ENCODE results near the gene CRB1. TPM values are rescaled to one million over a fixed set of nuclear protein-coding genes. Genes with fewer than 3 reads are reported as not detected.

CRB1 gene
- total RNA-seq, 1 donor from 2014 or later: 0.16 TPM

DNA sequence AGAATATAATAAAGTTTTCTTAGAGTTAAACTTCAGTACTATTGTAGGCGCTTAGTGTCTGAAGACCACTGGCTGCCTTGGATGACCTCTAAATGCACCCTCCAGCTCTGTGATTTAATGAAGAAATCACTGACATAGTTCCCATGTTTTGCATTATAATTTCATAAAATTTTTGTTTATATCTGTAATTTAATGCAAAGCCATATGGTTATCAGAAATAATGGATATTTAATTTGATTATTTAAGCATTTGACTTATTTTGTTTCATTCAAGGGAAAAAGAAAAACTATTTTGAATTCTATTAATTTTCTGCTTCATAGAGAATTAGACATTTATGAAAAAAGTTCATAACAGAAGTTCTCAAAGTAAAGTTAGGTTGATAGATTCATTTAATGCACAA is 18.6 kb downstream of the CRB1 start:
- DNase-seq (ENCODE audit: missing footprints): no peak
- intact Hi-C loops (cut with DNase I): no loop called here
- ATAC-seq: no peak

GRCh38 chr1:197287863-197288262 is 19.8 kb downstream of the CRB1 start:
- DNase-seq (ENCODE audit: missing footprints) (no peak), ATAC-seq (no peak)
- intact Hi-C loops (cut with DNase I): no loop called here

- DNase-seq (ENCODE audit: missing footprints) (no peak), ATAC-seq (no peak)
- intact Hi-C loops (cut with DNase I): no loop called here
Observed at GRCh38 chr1:197302775-197303174, 34.7 kb downstream of the CRB1 start.

DNA sequence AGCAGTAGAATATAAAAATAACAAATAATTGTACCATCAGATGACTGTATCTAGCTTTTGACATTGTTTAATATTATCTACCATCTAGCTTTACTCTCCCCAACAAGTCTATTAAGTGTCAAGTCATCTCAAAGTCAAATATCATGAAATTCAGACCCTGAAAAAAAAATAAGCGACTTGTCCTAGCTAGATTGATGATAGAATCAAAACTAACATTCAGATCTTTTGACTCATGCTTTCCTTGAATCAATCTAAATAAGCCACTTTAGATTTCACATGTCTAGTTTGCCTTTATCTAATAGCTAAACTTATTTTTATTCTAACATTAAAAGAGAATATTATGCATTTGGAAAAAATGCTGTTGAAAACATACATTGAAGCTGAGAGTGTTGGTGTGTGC is 35.4 kb downstream of the CRB1 start:
- ATAC-seq: no peak
- DNase-seq (ENCODE audit: missing footprints): no peak
- intact Hi-C loops (cut with DNase I): no loop called here

GRCh38 chr1:197304638-197305200 is 36.7 kb downstream of the CRB1 start:
- DNase-seq (ENCODE audit: missing footprints) (no peak), ATAC-seq (peak; percentile 20)
- intact Hi-C loops (cut with DNase I): no loop called here

DNA sequence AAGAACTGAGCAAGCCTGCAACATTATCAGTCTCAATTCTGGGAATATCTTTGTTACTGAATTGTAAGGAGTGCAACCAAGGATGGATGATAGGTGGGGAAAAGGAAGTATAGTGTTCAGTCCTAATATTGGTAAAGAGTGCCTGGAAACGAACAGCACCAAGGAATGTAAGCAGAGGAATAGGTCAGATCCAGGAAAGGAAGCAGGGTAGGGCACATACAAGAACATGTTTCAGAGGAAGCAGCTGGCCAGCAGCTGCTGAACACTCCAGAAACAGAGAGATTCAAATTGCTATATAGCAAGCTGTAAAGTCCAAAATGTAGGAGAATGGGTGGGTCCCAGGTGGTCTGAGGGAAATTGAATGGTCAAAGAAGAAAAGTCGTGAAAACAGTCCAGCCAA is 37.9 kb downstream of the CRB1 start:
- intact Hi-C loops (cut with DNase I): no loop called here
- no peak for ATAC-seq
- DNase-seq (ENCODE audit: missing footprints): no peak

DNA sequence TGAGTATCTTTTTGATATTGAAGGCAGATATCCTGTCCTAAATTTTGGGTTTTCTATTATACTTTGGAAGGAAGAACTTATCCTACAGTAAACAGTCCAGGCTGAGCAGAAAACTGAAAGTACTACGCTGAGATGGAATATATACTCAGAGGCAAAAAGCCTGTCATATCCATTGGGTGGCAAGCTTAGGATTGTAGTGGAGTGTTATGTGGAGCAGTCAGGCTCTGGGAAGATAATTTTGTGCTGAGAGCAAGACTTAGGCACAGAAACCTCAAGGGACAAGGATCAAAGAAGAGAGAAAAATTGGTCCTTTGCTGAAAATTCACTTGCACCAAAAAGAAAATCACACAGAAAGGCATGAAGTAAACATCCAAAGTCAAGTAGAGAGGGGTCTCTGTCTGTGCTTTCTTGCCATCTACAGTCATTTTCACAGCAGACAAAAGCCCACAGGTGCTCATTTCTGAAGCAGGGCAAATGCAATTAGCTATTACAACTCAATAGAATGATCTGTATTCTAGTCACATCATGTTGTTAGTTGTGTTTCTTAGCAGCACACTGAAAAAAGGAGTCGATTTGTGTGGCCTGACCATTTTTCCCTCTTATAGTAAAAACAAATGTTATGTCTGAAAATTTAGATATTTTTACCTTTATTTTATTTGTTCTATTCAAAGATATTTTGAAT is 38.5 kb downstream of the CRB1 start:
- intact Hi-C loops (cut with DNase I): no loop called here
- ATAC-seq (no peak), DNase-seq (ENCODE audit: missing footprints) (no peak)

DNA sequence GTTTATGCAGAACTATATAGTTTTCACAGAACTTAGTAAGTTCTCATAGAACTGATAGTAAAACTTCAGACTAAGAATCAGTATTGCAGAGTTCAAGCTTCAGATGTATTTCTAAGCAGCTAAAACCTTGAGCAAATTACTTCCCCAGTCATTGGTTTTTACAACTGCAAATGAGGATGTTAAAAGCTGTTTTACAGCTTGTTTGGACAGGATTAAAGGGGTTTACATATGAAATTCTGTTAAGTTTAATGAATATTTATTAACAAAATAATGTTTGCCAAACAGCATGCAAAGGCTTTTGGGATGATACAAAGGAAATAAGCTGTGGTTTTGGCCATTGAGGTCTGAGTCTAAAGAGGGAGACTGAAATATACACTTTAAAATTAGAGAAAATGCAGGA is 39.1 kb downstream of the CRB1 start:
- no peak for DNase-seq (ENCODE audit: missing footprints)
- ATAC-seq: no peak
- intact Hi-C loops (cut with DNase I): no loop called here

DNA sequence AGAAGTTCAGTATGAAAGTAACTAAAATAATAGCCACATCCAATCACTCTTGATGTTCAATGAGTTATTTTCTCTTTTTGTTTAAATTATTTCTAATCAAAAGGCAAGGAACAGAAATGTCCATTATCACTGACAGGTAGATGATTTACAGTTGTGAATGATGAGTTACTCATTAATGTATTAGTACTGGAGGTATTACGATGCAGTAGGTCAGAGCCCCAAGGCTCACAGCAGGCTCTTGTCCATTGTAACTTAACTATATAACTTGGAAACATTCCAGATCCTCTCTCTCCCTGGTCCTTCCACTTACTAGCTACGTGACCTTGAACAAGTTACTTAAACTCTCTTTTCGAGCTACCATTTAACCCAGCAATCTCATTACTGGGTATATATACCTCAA is 39.5 kb downstream of the CRB1 start:
- no peak for DNase-seq (ENCODE audit: missing footprints)
- no peak for ATAC-seq
- intact Hi-C loops (cut with DNase I): no loop called here

GRCh38 chr1:197311081-197311480 is 43.0 kb downstream of the CRB1 start:
- ATAC-seq (no peak), DNase-seq (ENCODE audit: missing footprints) (no peak)
- intact Hi-C loops (cut with DNase I): no loop called here

DNA sequence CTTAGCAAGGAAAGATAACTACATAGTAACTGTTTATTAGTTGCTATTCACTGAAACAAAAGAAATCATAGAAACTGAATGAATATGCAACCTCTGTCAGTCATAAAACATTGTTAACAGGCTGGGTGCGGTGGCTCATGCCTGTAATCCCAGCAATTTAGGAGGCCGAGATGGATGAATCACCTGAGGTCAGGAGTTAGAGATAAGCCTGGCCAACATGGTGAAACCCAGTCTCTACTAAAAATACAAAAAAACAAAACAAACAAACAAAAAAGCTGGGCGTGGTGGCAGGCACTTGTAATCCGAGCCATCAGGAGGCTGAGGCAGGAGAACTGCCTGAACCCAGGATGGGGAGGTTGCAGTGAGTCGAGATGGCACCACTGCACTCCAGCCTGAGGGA is 44.1 kb downstream of the CRB1 start:
- ATAC-seq (no peak), DNase-seq (ENCODE audit: missing footprints) (no peak)
- intact Hi-C loops (cut with DNase I): no loop called here

GRCh38 chr1:197313713-197314112 is 45.7 kb downstream of the CRB1 start:
- intact Hi-C loops (cut with DNase I): no loop called here
- DNase-seq (ENCODE audit: missing footprints) (no peak), ATAC-seq (no peak)

- DNase-seq (ENCODE audit: missing footprints): no peak
- ATAC-seq: no peak
- intact Hi-C loops (cut with DNase I): no loop called here
Observed at GRCh38 chr1:197314682-197315081, 46.6 kb downstream of the CRB1 start.

DNA sequence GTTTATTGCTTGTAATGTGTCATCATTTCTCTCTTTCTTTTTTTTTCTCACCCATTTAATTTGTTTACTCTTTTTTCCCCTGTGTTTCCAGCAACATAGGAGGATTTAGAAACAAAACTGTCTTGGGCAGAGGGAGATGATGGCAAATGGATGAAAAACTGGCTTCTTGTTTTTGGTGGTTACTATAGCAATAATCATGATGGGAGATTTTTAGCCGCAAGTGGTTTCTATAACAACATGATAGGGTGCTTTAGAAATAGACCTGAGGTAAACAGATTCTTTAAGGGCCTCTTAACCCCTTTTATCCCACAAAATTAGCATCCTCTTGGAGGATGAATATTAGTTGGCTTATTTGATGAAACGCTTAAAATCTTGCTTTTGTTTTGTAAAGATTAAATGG is 51.6 kb downstream of the CRB1 start:
- intact Hi-C loops (cut with DNase I): no loop called here
- ATAC-seq (no peak), DNase-seq (ENCODE audit: missing footprints) (no peak)

DNA sequence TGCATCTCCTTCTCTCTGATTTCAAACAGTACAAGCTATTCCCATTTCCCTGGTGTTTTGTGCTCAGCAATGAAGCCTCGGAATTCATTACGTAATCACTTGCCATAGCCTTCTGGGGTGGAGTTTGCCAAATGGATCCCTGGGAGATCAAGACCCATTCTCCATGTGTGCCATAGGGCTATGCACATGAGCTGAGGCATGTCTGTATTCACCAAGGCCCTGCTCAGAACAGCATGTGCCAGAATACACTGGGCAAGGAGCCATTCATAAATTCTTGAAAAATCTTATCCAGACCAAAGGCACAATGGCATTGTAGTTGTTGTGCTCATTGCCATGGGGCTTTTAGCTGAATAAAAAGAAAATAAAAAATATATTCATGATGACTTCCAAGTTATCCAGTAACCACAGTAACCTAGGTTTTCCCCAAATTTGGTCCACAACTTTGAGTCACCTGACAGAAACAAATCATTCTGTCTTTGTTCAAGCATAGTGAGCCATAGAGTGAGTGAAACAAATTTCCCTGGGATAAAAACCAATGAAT is 53.0 kb downstream of the CRB1 start:
- DNase-seq (ENCODE audit: missing footprints): no peak
- ATAC-seq: peak; percentile 85
- intact Hi-C loops (cut with DNase I): no loop called here

DNA sequence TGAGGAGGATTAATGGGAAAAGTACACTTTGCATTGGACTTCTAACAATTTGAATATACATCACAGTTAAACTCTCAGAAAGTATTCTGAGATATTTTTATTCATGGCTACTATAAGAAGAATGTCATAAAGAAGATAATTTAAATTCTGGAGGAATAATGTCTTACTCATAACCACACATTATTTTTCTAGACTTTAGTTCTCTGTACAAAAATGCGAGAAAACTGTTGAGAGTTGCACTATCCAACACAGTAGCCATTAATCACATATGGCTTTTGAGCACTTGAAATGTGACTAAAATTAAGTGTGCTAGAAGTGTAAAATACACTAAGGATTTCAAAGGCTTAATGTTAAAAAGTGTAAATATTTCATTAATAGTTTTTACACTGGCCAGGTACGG is 53.8 kb downstream of the CRB1 start:
- DNase-seq (ENCODE audit: missing footprints) (no peak), ATAC-seq (no peak)
- intact Hi-C loops (cut with DNase I): no loop called here

GRCh38 chr1:197327776-197328364 is 59.8 kb downstream of the CRB1 start:
- intact Hi-C loops (cut with DNase I): no loop called here
- ATAC-seq (no peak), DNase-seq (ENCODE audit: missing footprints) (no peak)

- peak; percentile 64 for ATAC-seq
- intact Hi-C loops (cut with DNase I): no loop called here
Observed at GRCh38 chr1:197330213-197330612, 62.2 kb downstream of the CRB1 start.

DNA sequence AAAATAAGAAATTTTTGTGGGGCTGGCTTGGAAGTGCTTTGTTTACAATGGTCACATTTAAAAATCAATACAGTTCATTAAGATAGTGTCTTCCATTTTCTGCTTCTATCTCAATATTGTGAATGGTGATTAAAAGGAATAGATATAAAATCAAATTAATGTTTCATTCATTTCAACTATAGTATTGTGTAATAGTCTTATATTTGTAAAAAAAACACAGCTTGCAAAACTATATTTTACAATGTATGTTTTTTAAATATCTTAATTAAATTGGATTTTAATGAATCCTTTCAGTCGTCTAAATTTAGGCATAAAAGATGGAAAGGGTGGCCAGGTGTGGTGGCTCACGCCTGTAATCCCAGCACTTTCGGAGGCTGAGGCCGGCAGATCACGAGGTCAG is 63.5 kb downstream of the CRB1 start:
- ATAC-seq (no peak), DNase-seq (ENCODE audit: missing footprints) (no peak)
- intact Hi-C loops (cut with DNase I): no loop called here

More at GRCh38 chr1:197330213-197330612, 62.2 kb downstream of the CRB1 start:
- DNase-seq (ENCODE audit: missing footprints): no peak

DNA sequence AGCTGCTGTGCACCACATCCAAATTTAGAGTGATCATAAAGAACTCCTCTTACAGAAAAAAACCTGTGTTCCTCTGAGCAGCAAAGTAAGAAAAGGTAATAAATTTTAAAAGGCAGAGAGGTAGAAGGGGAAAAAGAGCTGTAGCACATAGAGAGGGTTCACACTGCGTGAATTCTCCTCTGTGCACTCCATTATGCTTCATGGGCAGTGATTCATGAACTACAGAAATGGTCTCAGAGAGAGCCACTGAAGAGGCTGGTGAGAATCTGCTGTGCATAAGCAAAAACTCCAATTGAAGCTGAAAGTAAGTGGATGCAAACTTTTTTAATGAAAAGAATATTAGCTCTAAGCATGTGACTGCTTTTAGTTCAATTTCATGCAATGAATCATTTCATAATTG is 65.0 kb downstream of the CRB1 start:
- intact Hi-C loops (cut with DNase I): no loop called here
- no peak for DNase-seq (ENCODE audit: missing footprints)
- ATAC-seq: no peak

All from Right ventricle myocardium inferior (tissue), 1 donor.